GM21515 (cell line): ENCODE data around the gene RAVER1.

ENCODE experiments used
- ATAC-seq: cut with Tn5 transposase; IDR thresholded peaks from one replicate; pipeline ENCODE4 v1.9.1; 2021; ENCODE audit not compliant: unreplicated experiment

Gene RAVER1

DNA sequence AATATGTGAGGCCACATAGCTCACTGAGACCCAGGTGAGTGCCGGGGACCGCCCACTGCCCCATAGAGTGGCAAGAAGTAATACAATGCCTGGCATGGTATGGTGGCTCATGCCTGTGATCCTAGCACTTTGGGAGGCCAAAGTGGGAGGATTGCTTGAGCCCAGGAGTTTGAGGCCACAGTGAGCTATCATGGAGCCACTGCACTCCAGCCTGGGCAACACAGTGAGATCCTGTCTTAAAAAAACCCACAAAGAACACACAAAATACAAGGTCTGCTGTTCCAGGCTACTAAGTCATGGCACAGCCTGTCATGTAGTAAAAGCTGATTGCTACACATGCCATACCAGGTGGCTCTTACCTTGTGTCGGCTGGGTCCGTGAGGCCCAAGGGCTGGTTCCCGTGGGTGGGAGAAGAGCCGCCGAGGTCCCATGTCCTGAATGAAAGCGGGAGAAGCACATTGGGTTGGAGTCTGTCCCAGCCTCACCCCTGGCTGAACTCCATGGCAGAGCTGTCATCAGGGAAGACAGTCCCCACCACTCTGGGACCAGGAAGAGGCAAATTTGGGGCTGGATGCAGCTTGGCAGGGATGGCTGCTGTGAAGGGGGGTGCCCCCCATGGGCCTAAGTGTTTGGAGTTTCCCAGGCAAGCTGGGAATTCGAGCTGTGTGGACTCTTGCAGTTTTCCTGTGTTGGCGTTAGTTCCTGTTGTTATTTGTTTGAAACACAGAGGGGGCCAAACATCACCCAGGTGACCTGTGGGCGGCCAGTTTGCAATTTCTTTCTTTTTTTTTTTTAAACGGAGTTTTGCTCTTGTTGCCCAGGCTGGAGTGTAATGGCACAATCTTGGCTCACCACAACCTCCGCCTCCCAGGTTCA, 14.3 kb downstream of the RAVER1 start:
- ATAC-seq = no peak

DNA sequence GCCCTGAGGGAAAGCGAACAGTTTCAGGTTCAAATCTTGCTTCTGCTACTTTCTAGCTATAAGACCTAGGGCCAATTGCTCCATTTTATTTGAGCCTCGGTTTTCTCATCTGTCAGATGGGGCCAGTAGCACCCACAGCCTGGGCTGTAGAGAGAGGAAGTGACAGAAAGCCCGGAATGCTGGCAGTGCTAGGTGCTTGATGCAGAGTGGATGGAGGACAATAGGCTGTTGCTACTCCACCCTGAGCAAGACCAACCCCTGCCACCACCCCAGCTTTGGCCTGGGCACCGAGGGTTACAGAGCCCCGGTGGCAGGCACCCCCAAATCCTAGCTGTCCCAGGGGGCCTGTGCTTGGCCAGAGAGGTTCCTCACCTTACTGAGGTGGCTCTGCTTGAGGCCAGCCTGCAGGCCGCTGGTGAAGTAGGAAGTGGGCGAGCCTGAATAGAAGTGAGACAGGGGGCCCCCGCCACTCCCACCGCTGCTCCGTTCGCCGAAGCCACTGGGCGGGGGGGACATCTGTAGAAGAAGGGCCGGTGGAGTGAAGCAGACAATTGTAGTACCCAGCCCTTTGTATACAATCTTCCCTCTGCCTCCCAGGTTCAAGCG, 15.4 kb downstream of the RAVER1 start:
- no peak for ATAC-seq

DNA sequence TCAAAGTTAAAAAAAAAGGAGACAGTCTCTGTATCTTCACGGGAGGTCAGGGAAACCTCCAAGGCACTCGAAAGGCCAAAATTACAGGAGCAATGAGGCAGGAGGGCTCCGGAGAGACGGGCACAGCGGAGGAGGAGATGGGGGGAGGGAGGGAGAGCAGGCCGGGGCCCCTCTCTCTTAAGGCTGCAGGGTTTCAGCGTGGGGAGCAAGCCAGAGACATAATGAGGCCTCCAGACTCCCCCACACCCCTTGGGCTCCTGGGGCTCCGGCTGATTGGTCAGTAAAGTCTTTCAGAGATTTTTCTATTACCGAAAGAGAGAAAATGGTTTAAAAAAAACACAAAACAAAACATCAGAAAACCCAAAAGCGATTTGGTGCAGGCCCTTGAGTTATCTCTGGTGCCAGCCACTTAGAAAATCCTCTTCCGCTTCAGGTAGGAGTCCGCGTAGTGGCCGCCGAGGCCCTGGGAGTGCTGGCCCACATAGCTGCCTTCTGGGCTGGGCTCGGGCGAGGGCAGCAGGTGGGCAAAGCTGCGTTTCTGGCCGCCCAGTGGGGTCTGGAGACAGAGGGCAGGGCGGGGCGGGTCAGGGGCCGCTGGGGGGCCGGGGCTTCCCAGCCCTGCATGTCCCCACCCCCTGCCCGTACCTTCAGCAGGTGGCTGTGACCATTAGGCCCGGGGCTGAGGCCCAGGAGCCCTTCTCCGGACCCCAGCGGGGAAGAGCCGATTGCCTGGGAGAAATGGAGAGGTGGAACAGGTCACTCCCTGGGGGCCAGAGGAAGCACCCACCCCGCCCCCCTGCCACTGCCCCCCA, 16.1 kb downstream of the RAVER1 start:
- no peak for ATAC-seq

DNA sequence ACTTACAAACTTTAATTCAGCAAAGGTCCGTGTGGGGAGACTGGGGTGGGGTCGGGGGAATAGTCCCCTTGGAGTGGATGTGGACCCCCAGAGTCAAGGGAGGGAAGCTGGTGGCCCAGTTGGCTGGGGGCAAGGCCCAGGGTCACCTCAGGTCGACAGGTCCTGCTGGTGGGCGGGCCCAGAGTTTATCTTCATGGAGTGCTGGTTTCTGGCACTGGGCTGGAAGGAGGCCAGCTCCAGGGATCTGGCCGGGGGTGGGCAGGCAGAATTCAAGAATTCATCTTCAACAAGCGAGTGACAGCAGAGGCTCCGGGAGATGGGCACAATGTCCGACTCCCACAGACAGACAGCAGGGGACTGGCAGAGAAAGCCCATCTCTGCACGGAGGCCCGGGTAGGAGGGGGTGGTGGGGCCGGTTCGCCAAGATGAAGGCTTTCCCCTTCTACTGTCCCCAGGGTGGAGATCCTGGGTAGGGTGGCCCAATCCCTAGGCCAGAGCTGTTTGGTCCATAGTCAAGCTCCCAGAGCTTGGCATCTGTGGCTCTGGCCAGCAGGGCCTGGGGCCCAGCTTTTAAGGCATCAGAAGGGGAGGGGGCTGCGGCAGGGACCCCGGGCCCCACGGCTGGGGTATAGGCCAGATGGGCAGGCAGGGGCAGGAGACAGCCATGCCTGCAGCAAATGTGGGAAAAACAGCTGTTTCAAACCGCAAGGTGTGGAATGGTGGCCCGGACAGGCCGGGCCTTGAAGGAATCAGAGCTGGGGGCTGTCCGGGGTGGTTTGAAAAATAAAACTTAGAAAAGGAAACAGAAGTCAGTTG, 16.9 kb downstream of the RAVER1 start:
- ATAC-seq = peak; percentile 6

DNA sequence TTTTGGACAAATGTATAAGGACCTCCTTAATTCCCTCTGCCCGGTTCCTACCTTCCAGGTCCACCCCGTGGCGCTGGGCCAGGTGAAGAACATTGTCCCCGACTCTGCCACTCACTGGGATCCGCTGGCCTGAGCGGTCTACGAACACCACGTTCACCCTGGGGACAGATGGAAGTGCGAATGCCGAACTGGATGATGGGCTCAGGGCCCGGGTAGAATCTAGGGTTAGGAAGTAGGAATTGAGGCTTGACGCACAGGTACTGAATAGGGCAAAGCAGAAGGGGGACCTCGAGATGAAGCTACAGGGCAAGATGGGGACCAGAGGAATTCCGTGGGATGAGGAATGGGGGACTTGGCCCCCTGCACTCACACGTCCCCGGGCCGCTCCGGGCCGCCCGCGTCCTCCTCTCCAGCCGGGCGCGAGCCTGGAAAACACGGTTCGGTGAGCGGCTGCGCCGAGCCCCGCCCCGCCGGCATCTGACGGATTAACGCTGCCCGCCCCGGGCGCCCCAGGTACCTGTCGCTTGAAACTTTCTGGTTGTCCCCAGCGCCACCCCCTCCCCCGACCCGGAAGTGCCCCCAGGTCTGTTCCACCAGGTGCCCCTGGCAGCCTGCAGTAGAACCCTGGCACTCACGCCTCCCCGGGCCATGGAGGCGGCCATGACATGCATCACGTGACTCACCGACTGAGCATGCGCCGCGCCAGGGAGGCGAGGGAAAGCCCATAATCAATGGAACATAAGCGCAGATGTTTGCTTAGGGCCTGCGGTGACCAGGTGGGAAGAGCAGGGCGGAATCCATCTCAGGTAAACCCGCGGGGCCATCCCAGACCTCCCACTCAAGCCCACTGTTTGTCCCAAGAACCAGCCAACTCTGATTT, 17.8 kb downstream of the RAVER1 start, which contains the start of gene FDX2:
TSS of gene FDX2 (minus strand) at position 681 of the 880 bp plus-strand sequence. CDS start at position 662, 19 bp downstream.
- peak; percentile 59 for ATAC-seq

DNA sequence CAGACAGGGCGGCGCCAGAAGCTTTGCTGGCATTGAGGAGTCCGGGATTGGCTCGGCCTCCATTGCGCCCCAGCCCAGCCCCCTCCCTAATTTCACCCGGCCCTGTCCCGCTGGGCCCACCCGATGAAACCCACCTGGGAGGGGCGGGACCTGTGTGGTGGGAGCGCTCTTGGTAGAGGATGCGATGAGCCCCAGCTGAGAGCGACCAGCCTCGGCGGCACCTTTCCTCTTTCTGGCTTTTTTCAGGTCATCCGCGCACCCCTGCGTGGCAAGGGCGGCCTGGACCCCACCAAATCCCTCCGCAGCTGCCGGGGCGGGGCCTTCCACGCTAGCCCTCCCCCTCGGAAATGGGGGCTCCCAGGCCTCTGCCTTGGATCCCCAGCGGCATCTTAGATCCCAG, 23.9 kb downstream of the RAVER1 start, which contains the start of gene ZGLP1:
TSS of gene ZGLP1 (minus strand) at position 393 of the 400 bp plus-strand sequence.
- ATAC-seq = no peak

DNA sequence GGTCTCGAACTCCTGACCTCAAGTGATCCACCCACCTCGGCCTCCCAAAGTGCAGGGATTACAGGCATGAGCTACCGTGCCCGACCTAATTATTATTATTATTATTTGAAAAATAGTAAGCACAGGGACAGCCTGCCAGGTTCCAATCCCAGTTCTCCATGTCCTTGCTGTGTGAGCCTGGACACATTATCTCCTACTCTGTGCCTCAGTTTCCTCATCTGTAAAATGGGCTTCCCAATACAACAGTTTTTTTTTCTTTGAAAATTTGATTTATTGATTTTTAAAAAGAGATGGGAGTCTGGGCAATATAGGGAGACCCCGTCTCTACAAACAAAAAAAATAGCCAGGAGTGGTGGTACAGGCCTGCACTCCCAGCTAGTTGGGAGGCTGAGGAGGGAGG, 27.0 kb downstream of the RAVER1 start:
- ATAC-seq = no peak

DNA sequence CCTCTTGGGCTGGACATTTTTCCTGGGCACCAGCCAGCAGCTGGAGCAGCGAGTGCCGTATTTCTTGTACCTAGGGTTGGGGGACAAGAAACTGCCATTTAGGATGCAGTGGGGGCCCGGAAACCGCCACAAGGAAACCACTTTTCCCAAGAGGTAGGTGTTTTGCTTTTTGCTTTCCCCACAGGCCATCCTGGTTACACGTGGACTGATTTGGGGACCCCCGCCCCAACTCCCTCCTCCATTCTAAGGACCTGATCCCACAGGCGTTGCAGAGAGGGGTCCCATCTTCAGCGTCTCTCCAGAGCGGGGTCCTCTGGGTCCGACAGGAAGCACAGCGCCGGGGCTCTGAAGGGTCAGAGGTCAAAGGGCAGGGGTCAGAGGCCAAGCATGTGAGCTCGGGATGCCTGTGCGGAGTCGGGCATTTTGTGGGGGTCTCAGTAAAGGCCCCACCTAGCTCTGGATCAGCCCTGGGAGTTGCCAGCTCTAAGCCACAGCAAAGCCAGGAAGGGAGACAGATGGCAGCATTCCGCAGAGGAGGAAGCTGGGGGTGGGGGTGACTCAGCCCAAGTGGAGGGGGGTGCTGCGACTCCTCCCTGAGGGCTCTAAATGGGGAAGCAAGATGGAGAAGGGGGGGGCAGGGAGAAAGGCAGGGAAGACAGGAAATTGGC, 28.1 kb downstream of the RAVER1 start:
- no peak for ATAC-seq

DNA sequence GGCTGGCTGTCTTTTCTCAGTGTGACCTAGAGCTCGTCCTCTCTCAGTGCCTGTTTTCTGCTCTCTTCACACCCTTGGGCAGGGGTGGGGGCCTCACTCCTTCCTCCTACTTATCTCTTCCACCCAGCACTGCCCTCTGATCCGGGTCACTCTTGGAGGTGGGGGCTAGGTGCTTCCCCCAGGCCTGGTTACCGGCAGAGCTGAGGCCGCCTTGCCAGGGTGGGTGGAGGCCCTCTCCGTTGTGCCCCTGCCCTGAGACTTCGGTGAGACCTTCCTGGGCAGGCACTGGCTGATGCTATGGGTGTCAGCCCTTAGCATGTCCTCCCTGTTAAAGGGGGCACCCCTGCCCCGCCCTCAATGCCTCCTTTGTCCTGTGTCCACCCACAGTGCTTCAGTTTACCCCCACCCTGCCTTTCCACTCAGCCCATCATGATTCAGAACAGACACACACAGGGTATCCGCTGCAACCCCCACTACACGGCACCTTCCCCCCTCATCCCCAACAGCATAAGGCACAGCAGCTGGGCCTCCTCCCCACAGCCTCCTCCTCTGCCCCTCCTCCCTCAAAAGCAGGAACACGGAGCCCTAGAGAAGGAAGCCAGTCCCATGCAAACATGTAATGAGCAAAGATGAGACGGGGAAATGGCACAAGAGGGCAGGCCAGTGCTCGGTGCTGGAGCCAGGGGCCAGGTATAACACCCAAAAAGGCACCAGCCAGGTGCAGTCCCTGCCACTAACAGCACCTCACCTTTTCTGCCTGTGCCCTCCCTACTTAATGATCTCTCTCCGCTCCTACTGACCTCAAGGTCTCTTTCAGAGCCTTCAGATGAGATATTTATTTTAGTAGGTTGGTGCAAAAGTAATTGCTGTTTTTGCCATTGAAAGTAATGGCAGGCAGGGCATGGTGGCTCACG, 33.5 kb downstream of the RAVER1 start:
- no peak for ATAC-seq

DNA sequence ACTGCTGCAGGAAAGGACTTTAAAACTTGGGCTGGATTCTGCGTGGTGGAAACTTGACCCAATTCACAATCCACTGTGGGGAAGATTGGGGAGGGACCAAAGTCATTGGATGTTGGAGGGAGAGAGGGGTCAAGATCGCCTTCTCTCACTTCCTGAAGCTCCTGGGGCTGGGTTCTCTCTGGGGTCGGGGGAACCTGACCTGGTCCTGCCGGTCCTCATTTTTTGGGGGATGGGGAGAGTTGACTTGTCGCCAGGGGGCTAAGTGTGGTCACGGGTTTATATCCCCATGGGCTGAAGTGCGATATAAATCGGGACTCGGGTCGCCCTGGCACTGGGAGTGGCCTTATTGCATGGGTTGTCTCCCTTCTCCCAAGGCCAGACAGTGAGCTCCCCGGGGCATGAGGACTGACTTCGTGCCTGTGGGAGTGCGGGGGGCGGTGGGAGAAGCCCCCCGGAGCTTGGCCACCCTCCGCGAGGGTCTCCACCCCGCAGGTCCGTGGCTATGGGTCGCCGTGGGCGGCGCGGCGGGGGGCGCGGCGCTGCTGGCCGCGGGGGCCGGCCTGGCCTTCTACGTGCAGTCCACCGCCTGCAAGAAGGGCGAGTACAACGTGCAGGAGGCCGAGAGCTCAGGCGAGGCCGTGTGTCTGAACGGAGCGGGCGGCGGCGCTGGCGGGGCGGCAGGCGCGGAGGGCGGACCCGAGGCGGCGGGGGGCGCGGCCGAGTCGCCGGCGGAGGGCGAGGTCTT, 37.3 kb downstream of the RAVER1 start:
- ATAC-seq = no peak

DNA sequence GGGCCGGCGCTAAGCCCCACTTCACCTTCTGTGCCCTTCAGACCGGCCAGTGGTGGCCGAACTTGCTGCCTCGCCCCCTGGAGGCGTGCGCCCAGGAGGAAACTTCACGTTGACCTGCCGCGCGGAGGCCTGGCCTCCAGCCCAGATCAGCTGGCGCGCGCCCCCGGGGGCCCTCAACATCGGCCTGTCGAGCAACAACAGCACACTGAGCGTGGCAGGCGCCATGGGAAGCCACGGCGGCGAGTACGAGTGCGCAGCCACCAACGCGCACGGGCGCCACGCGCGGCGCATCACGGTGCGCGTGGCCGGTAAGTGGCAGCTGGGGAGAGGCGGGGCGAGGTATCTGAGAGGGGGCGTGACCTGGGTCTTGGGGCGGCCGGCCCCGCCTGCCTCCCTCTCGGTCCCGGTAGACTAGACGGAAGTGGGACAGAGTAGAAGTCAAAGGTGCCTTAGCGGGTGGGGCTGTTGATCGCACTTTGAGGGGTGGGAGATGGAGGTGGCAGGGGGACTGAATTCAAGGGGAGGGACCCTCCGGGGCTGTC, 38.0 kb downstream of the RAVER1 start:
- no peak for ATAC-seq

DNA sequence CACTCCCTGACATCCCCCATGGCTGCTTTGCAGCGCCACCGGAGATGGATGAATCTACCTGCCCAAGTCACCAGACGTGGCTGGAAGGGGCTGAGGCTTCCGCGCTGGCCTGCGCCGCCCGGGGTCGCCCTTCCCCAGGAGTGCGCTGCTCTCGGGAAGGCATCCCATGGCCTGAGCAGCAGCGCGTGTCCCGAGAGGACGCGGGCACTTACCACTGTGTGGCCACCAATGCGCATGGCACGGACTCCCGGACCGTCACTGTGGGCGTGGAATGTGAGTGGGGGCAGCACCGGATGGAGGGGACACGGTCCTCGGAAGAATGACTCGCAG, 39.0 kb downstream of the RAVER1 start:
- no peak for ATAC-seq

DNA sequence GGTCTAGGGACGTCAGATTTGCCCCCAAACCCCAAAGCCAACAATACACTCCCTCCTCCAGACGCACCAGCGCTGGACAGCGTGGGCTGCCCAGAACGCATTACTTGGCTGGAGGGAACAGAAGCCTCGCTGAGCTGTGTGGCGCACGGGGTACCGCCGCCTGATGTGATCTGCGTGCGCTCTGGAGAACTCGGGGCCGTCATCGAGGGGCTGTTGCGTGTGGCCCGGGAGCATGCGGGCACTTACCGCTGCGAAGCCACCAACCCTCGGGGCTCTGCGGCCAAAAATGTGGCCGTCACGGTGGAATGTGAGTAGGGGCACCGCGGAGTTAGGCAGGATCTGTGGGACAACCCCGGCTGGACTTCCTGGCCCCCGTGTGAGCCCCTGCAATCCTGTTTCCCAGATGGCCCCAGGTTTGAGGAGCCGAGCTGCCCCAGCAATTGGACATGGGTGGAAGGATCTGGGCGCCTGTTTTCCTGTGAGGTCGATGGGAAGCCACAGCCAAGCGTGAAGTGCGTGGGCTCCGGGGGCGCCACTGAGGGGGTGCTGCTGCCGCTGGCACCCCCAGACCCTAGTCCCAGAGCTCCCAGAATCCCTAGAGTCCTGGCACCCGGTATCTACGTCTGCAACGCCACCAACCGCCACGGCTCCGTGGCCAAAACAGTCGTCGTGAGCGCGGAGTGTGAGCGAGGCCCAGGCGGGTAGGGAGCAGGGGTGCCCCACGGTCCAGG, 39.5 kb downstream of the RAVER1 start:
- no peak for ATAC-seq

DNA sequence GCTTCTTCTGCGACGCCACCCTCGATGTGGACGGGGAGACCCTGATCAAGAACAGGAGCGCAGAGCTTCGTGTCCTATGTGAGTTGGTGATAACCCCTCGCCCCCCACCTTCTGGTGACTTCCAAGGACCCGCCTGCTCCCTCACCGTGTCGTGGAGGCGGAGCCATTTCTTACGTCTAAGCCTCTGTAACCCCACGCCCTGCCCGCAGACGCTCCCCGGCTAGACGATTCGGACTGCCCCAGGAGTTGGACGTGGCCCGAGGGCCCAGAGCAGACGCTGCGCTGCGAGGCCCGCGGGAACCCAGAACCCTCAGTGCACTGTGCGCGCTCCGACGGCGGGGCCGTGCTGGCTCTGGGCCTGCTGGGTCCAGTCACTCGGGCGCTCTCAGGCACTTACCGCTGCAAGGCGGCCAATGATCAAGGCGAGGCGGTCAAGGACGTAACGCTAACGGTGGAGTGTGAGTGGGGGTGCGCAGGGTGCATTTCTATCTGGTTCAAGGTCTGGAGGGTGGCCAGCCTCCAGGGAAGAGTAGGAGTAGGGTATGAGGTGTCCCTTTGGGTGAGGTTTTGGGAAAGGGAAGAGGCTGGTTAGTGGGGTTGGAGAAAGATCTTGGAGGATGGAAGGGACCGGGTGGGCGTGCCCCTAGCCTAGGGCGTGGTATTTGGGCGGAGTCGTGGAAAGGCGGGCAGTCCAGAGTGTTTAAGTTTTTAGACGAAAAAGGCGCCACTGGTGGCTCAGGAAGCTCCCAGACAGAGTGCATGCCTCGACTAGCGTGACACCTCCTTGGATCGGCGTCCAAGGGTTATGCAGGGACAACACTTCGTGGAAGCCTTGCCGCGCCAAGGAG, 40.3 kb downstream of the RAVER1 start:
- ATAC-seq = no peak

DNA sequence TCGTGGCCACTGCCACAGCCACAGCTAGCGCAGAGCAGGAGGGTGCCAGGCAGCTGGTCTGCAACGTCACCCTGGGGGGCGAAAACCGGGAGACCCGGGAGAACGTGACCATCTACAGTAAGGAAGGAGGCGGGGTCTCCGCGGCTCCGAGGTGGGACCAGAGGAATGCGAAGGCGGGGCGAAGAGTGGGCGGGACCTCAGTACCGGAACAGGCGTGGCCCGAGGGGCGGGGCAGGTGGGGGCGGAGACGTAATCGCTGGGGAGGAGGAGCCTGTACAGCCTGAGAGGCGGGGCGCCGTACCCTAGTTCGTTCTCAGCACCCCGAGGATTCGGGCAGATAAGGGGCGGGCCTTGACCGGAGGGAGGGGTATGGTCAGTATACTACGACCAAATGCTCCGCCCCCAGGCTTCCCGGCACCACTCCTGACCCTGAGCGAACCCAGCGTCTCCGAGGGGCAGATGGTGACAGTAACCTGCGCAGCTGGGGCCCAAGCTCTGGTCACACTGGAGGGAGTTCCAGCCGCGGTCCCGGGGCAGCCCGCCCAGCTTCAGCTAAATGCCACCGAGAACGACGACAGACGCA, 41.0 kb downstream of the RAVER1 start:
- ATAC-seq = peak; percentile 36
